GM12878 (cell line): ENCODE measurements around the gene SLC6A11. TPM values are rescaled to one million over a fixed set of nuclear protein-coding genes. Genes with fewer than 3 reads are reported as not detected.

Experiments used
- ATAC-seq: fragments of 200-7000 bp; cut with Tn5 transposase; 3 replicates; pipeline ENCODE4 v1.9.1; 2020; ENCODE audit warnings: mild to moderate bottlenecking, moderate library complexity
- BruUV-seq: library from RNA; stranded (reverse); fragments of 400-500 nt; replicated peaks from 2 replicates; lab custom pipeline; 2021; lab: Mats Ljungman, UMichigan
- CTCF ChIA-PET: fragments of 300-600 bp; sonication (Branson Sonifier 250); formaldehyde crosslinking; extraction: SDS; loops from one replicate; lab custom pipeline; 2021; ENCODE audit warnings: inconsistent platforms; lab: Yijun Ruan, JAX
- POLR2A ChIA-PET: fragments of 350-600 bp; formaldehyde crosslinking; extraction: SDS; loops from one replicate; lab custom pipeline; 2021; ENCODE audit warnings: inconsistent platforms; lab: Charles Lee
- RAD21 ChIA-PET: fragments of 300-600 bp; sonication (Branson Sonifier 250); formaldehyde crosslinking; loops from one replicate; lab custom pipeline; 2023; ENCODE audit warnings: antibody characterized with exemption; ENCODE audit not compliant: unreplicated experiment; lab: Charles Lee
- SMC1A ChIA-PET: fragments of 300-600 bp; sonication (Branson Sonifier 250); formaldehyde crosslinking; loops from one replicate; lab custom pipeline; 2023; ENCODE audit not compliant: unreplicated experiment, uncharacterized antibody; lab: Charles Lee
- DNase-seq: peaks from one replicate; pipeline ENCODE4 v3.0.0-alpha.2; 2011; ENCODE audit warnings: low read depth, low spot score
- FAIRE-seq: peaks from 3 replicates; lab custom pipeline; 2011; peaks lifted over from hg19 to GRCh38; lab: Jason Lieb, UNC
- H2AFZ ChIP-seq: 2 replicates; pipeline ENCODE4 v1.6.0; 2011; ENCODE audit warnings: low read depth, low read length, control low read depth; ENCODE audit not compliant: control insufficient read depth
- H3K27ac ChIP-seq: 2 replicates; pipeline ENCODE4 v1.5.1; 2011; ENCODE audit warnings: control low read depth; ENCODE audit not compliant: control insufficient read depth, insufficient read depth
- H3K27me3 ChIP-seq, 2 experiments: replicated peaks in 1 of 2; 2 replicates each; pipeline versions ENCODE4 v1.6.0 to v1.6.1; 2011; ENCODE audit warnings: low read length in 1 of 2; ENCODE audit not compliant: control insufficient read depth in 2 of 2, insufficient read depth in 2 of 2
- H3K36me3 ChIP-seq, 2 experiments: 2 replicates each; pipeline ENCODE4 v1.5.1; 2011; ENCODE audit warnings: low read length in 1 of 2; ENCODE audit not compliant: control insufficient read depth in 2 of 2, insufficient read depth in 2 of 2
- H3K4me1 ChIP-seq: 2 replicates; pipeline ENCODE4 v1.6.1; 2011; ENCODE audit warnings: mild to moderate bottlenecking, low read length, moderate library complexity, mixed read lengths; ENCODE audit not compliant: control insufficient read depth, insufficient read depth
- H3K4me2 ChIP-seq: 2 replicates; pipeline ENCODE4 v1.6.0; 2011; ENCODE audit warnings: control low read depth; ENCODE audit not compliant: control insufficient read depth, insufficient read depth
- H3K4me3 ChIP-seq: fragments of 200-600 bp; sonication (generic); 2 replicates; pipeline ENCODE4 v1.5.1; 2016
- H3K79me2 ChIP-seq: 2 replicates; pipeline ENCODE4 v1.6.0; 2011; ENCODE audit warnings: low read length; ENCODE audit not compliant: control insufficient read depth, insufficient read depth
- H3K9ac ChIP-seq: 2 replicates; pipeline ENCODE4 v1.8.0; 2011; ENCODE audit warnings: low read length, control low read depth, mixed read lengths; ENCODE audit not compliant: control insufficient read depth, insufficient read depth
- H3K9me3 ChIP-seq: replicated peaks from 3 replicates; pipeline ENCODE4 v1.5.1; 2011; ENCODE audit warnings: mild to moderate bottlenecking, low read length; ENCODE audit not compliant: control insufficient read depth, insufficient read depth
- H4K20me1 ChIP-seq: 2 replicates; pipeline ENCODE4 v1.6.0; 2011; ENCODE audit not compliant: control insufficient read depth, insufficient read depth
- BACH1 ChIP-seq: fragments of 450-650 bp; IDR thresholded peaks from 2 replicates; pipeline ENCODE4 v1.6.1; 2017; ENCODE audit warnings: mild to moderate bottlenecking, borderline replicate concordance
- BCLAF1 ChIP-seq: fragments of 450-650 bp; IDR thresholded peaks from 2 replicates; pipeline ENCODE4 v1.6.1; 2017; ENCODE audit warnings: antibody characterized with exemption, mild to moderate bottlenecking, moderate library complexity
- BMI1 ChIP-seq: fragments of 450-650 bp; IDR thresholded peaks from 2 replicates; pipeline ENCODE4 v1.6.1; 2016; ENCODE audit warnings: mild to moderate bottlenecking, moderate library complexity, borderline replicate concordance
- CEBPB ChIP-seq, 2 experiments: fragments of 150-350 bp in 1 of 2; IDR thresholded peaks; 2 replicates each; pipeline ENCODE4 v1.6.1; 2012 to 2014; ENCODE audit warnings: low read depth in 2 of 2, low read length in 2 of 2, borderline replicate concordance in 1 of 2, inconsistent platforms in 1 of 2
- EP300 ChIP-seq, 2 experiments: fragments of 150-350 bp in 1 of 2; IDR thresholded peaks; 2 replicates each; pipeline ENCODE4 v1.6.1; 2011 to 2012; ENCODE audit warnings: low read depth in 2 of 2, low read length in 2 of 2, borderline replicate concordance in 1 of 2, improper control_type of control experiment in 1 of 2, inconsistent platforms in 1 of 2; ENCODE audit not compliant: control insufficient read depth in 1 of 2
- GATAD2B ChIP-seq: fragments of 450-650 bp; conservative IDR thresholded peaks from 2 replicates; pipeline ENCODE4 v1.6.1; 2017; ENCODE audit warnings: low read depth, mild to moderate bottlenecking, moderate library complexity
- KDM1A ChIP-seq: fragments of 200-600 bp; sonication (generic); IDR thresholded peaks from 2 replicates; pipeline ENCODE4 v1.6.1; 2016; ENCODE audit warnings: borderline replicate concordance
- MLLT1 ChIP-seq: fragments of 450-650 bp; IDR thresholded peaks from 2 replicates; pipeline ENCODE4 v1.6.1; 2016; ENCODE audit warnings: mild to moderate bottlenecking
- MYB ChIP-seq: fragments of 150-350 bp; IDR thresholded peaks from 2 replicates; pipeline ENCODE4 v1.6.1; 2014; ENCODE audit warnings: mild to moderate bottlenecking, low read depth, low read length, borderline replicate concordance
- NR2C2 ChIP-seq: IDR thresholded peaks from 2 replicates; pipeline ENCODE4 v1.6.1; 2011; ENCODE audit warnings: borderline replicate concordance, low read depth; ENCODE audit not compliant: control insufficient read depth, insufficient read length
- PAX8 ChIP-seq: fragments of 450-650 bp; IDR thresholded peaks from 2 replicates; pipeline ENCODE4 v1.6.1; 2017; ENCODE audit warnings: mild to moderate bottlenecking, moderate library complexity
- POLR2AphosphoS5 ChIP-seq: IDR thresholded peaks from 2 replicates; pipeline ENCODE4 v1.6.1; 2011; ENCODE audit warnings: mild to moderate bottlenecking, low read length, inconsistent platforms
- SMAD5 ChIP-seq: IDR thresholded peaks from 2 replicates; pipeline ENCODE4 v1.6.1; 2016; ENCODE audit warnings: antibody characterized with exemption, low read depth
- SMARCA5 ChIP-seq: fragments of 450-650 bp; IDR thresholded peaks from 2 replicates; pipeline ENCODE4 v1.6.1; 2017; ENCODE audit warnings: mild to moderate bottlenecking
- ZBTB40 ChIP-seq: fragments of 450-650 bp; IDR thresholded peaks from 2 replicates; pipeline ENCODE4 v1.6.1; 2016; ENCODE audit warnings: mild to moderate bottlenecking, moderate library complexity, borderline replicate concordance
- ZZZ3 ChIP-seq: IDR thresholded peaks from 2 replicates; pipeline ENCODE4 v1.6.1; 2011; ENCODE audit warnings: low read depth; ENCODE audit not compliant: control insufficient read depth, insufficient read length
- WGBS: methylation state at CpG from one replicate; pipeline ENCODE4 v1.1.6; 2016; ENCODE audit warnings: low lambda C conversion rate; ENCODE audit not compliant: insufficient replicate concordance, insufficient coverage; ENCODE audit errors: missing lambda C conversion rate; 5-methylcytosine and 5-hydroxymethylcytosine counted together
- in situ Hi-C: fragments of 300-500 bp; cut with MboI; formaldehyde crosslinking; loops from 9 replicates; pipeline ENCODE4 v1.14.3; 2018; ENCODE audit warnings: mixed read lengths
- intact Hi-C: fragments of 100-400 bp; cut with micrococcal nuclease; formaldehyde crosslinking; loops from one replicate; pipeline ENCODE4 v1.14.2; 2022; ENCODE audit not compliant: unreplicated experiment
- polyA plus RNA-seq, 11 experiments: library from polyadenylated mRNA; depleted of rRNA in 4 of 11; unstranded in 6 of 11; stranded (reverse) in 5 of 11; fragments of >200 nt; fragmentation: Nextera tagmentation in 4 of 11; fragmentation: Illumina TruSeq in 1 of 11; extraction: Ambion mirVana in 4 of 11; extraction: Trizol in 1 of 11; gene quantifications; 1 replicate in 1 of 11; 2 replicates in 10 of 11; pipeline versions ENCODE4 v1.2.1 to v1.2.3, GENCODE V29; 2011 to 2016; ENCODE audit warnings: inconsistent platforms in 2 of 11, missing spikeins in 2 of 11, low read depth in 1 of 11
- total RNA-seq, 4 experiments: library from RNA; depleted of rRNA in 3 of 4; stranded (reverse); fragments of >200 nt in 3 of 4; fragmentation: Illumina TruSeq in 1 of 4; extraction: Trizol in 1 of 4; gene quantifications; 2 replicates each; pipeline versions ENCODE4 v1.2.1 to v1.2.3, GENCODE V29; 2013 to 2021

The SLC6A11 gene
- total and polyA plus RNA-seq, 10 of the 15 experiments (the other 5 are each of a cell fraction or from before 2014, with no cell fraction given) = not detected

GRCh38 chr3:10927551-10927950 is 111.5 kb downstream of the SLC6A11 start:
- no peak overlapping the region for H3K27ac ChIP-seq
- no peaks in the 10 kb centered on the region for H3K79me2 ChIP-seq
- peaks cover 0 to 1% of the 10 kb centered on the region in 2 experiments; a peak in 1 of 4 replicates for H3K27me3 ChIP-seq
- H3K4me2 ChIP-seq = no peak overlapping the region
- H4K20me1 ChIP-seq = no peaks in the 10 kb centered on the region
- SMC1A ChIA-PET = no interaction called here
- intact Hi-C loops (no loop called here), in situ Hi-C loops (no loop called here)
- H2AFZ ChIP-seq = no peak overlapping the region
- no peak overlapping the region for H3K4me3 ChIP-seq
- CTCF ChIA-PET = no interaction called here
- WGBS = 2% methylated on average over 4 of the region's 4 CpGs
- no TSS peak for BruUV-seq
- H3K36me3 ChIP-seq = no peaks in the 10 kb centered on the region
- FAIRE-seq (no peak), ATAC-seq (no peak), DNase-seq (no peak)
- RAD21 ChIA-PET = no interaction called here
- H3K9ac ChIP-seq = no peak overlapping the region
- H3K9me3 ChIP-seq = no peaks in the 10 kb centered on the region
- POLR2A ChIA-PET = no interaction called here
- no peaks in the 10 kb centered on the region for H3K4me1 ChIP-seq
- no peak for TF ChIP-seq BACH1
- no peak for TF ChIP-seq BMI1
- no peak for TF ChIP-seq PAX8
- TF ChIP-seq EP300 (IDR thresholded peaks at IDR 0.05; ENCODE audit: borderline replicate concordance in 1 of 2, control insufficient read depth in 1 of 2, low read depth in 2 of 2, low read length in 2 of 2) = no peak
- no peak for TF ChIP-seq GATAD2B
- TF ChIP-seq MYB = no peak
- TF ChIP-seq MLLT1 = no peak
- no peak for TF ChIP-seq NR2C2
- TF ChIP-seq SMARCA5 = no peak
- no peak for TF ChIP-seq ZZZ3
- no peak for TF ChIP-seq KDM1A
- no peak for TF ChIP-seq CEBPB (IDR thresholded peaks at IDR 0.05; ENCODE audit: borderline replicate concordance in 1 of 2, low read depth in 2 of 2, low read length in 2 of 2)
- no peak for TF ChIP-seq ZBTB40
- TF ChIP-seq POLR2AphosphoS5 = no peak
- no peak for TF ChIP-seq BCLAF1
- TF ChIP-seq SMAD5 = no peak
